T-helper 2 cell treated with Interferon-gamma antibody and Interleukin-4, amounts not matched to agents 5 μg/mL and 100 μg/mL, for 36 hours (primary cell): ENCODE measurements around the gene CA12.
"Not testable (repeated sequence)": the region's sequence is repeated elsewhere in the genome, so short reads cannot be mapped to it uniquely, and the experiment has no call there.

Experiments used
- DNase-seq: peaks from one replicate; pipeline ENCODE4 v3.0.0; 2021; ENCODE audit warnings: low spot score
- H3K27ac Mint-ChIP-seq: one replicate; pipeline ENCODE4 v1.8.0; 2021; ENCODE audit warnings: mild to moderate bottlenecking, mixed read lengths
- H3K27me3 Mint-ChIP-seq: one replicate; pipeline ENCODE4 v1.8.0; 2021; ENCODE audit warnings: low read depth, mixed read lengths
- H3K36me3 Mint-ChIP-seq: one replicate; pipeline ENCODE4 v1.8.0; 2021; ENCODE audit warnings: low read depth, mixed read lengths
- H3K4me1 Mint-ChIP-seq: one replicate; pipeline ENCODE4 v1.8.0; 2021; ENCODE audit warnings: low read depth, mixed read lengths
- H3K4me3 Mint-ChIP-seq: one replicate; pipeline ENCODE4 v1.8.0; 2022; ENCODE audit warnings: mild to moderate bottlenecking, moderate library complexity, mixed read lengths
- H3K9me3 Mint-ChIP-seq: one replicate; pipeline ENCODE4 v1.8.0; 2021; ENCODE audit warnings: mixed read lengths

The CA12 gene

GRCh38 chr15:63337046-63337445 lies 44.6 kb downstream of the CA12 start:
- Mint-ChIP-seq H3K9me3 (no peaks in the 10 kb centered on the region), H3K27me3 (no peaks in the 10 kb centered on the region), H3K4me1 (no peaks in the 10 kb centered on the region), H3K36me3 (no peaks in the 10 kb centered on the region), H3K27ac (no peak overlapping the region), H3K4me3 (no peak overlapping the region)
- no peak for DNase-seq

- no peak for DNase-seq
- no peaks in the 10 kb centered on the region for H3K9me3 Mint-ChIP-seq
- H3K4me1 Mint-ChIP-seq, result no peaks in the 10 kb centered on the region
- no peak overlapping the region for H3K27ac Mint-ChIP-seq
- no peaks in the 10 kb centered on the region for H3K27me3 Mint-ChIP-seq
- no peak overlapping the region for H3K4me3 Mint-ChIP-seq
- no peaks in the 10 kb centered on the region for H3K36me3 Mint-ChIP-seq
These were observed 46.0 kb downstream of the CA12 start for GRCh38 chr15:63335543-63336240.

DNA sequence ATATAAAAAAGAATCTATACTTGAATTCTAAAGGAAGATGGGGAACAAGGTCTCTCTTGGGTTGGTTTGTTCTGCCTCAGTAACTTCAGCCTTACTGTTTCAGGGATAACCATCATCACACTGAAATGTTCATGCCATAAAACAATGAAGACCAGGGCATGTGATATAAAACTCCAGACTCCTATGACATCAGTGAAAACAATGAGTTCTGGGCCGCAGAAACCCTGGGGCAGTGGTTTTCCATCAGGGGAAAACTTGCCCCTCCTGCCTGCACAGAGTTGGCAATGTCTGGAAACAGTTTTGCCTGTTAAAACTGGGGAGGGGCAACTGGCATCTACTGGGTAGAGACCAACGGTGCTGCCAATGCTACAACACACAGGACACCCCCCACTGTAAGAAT lies 46.8 kb downstream of the CA12 start:
- Mint-ChIP-seq H3K9me3 (no peaks in the 10 kb centered on the region), H3K27me3 (no peaks in the 10 kb centered on the region), H3K4me3 (no peak overlapping the region), H3K36me3 (no peaks in the 10 kb centered on the region), H3K27ac (no peak overlapping the region), H3K4me1 (no peaks in the 10 kb centered on the region)
- DNase-seq, result no peak

DNA sequence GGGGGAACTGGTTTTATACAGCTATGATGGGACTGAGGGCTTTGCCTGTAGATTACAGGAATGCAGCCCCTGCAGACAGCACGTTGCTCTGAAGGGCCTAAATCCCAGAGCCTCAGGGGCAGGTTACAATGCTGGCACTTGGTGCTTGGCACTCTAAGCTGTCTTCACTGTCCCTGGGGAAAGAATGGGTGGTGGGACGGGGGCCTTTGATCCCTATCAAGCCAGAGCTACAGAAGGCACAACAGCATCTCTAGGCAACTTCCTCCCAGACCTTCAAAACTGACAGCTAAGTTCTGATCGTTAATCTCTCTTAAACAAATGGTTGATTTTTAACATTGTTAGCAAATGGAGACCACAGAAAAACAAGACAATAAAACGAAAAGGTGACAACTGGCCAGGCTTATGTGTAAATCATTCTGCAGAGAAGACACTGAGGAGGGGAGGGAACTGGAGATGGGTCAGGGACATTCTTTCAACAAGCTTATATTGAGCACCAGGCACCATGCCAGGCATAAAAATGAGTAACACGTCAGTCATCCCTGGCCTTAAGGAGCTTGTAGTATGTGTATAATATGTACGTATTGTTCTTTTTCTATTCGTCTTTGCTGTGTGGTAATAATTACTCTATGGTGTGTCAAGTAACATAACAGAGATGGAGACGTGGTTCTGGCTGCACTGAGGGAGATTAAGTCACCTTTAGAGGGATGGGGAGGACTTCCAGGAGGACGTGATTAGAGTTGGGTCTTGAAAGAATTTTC lies 49.1 kb downstream of the CA12 start:
- Mint-ChIP-seq H3K27ac (no peak overlapping the region), H3K4me1 (no peaks in the 10 kb centered on the region), H3K9me3 (no peaks in the 10 kb centered on the region), H3K36me3 (no peaks in the 10 kb centered on the region), H3K27me3 (no peaks in the 10 kb centered on the region), H3K4me3 (no peak overlapping the region)
- no peak for DNase-seq

GRCh38 chr15:63331456-63331855 lies 50.2 kb downstream of the CA12 start:
- no peaks in the 10 kb centered on the region for H3K36me3 Mint-ChIP-seq
- no peaks in the 10 kb centered on the region for H3K9me3 Mint-ChIP-seq
- H3K27ac Mint-ChIP-seq, result no peak overlapping the region
- no peaks in the 10 kb centered on the region for H3K27me3 Mint-ChIP-seq
- peak; percentile 21 for DNase-seq
- no peak overlapping the region for H3K4me3 Mint-ChIP-seq
- no peaks in the 10 kb centered on the region for H3K4me1 Mint-ChIP-seq

- no peaks in the 10 kb centered on the region for H3K9me3 Mint-ChIP-seq
- H3K27me3 Mint-ChIP-seq, result no peaks in the 10 kb centered on the region
- H3K36me3 Mint-ChIP-seq, result no peaks in the 10 kb centered on the region
- DNase-seq, result no peak
- H3K27ac Mint-ChIP-seq, result no peak overlapping the region
- H3K4me3 Mint-ChIP-seq, result no peak overlapping the region
- no peaks in the 10 kb centered on the region for H3K4me1 Mint-ChIP-seq
These were observed 50.7 kb downstream of the CA12 start for GRCh38 chr15:63330926-63331325.

DNA sequence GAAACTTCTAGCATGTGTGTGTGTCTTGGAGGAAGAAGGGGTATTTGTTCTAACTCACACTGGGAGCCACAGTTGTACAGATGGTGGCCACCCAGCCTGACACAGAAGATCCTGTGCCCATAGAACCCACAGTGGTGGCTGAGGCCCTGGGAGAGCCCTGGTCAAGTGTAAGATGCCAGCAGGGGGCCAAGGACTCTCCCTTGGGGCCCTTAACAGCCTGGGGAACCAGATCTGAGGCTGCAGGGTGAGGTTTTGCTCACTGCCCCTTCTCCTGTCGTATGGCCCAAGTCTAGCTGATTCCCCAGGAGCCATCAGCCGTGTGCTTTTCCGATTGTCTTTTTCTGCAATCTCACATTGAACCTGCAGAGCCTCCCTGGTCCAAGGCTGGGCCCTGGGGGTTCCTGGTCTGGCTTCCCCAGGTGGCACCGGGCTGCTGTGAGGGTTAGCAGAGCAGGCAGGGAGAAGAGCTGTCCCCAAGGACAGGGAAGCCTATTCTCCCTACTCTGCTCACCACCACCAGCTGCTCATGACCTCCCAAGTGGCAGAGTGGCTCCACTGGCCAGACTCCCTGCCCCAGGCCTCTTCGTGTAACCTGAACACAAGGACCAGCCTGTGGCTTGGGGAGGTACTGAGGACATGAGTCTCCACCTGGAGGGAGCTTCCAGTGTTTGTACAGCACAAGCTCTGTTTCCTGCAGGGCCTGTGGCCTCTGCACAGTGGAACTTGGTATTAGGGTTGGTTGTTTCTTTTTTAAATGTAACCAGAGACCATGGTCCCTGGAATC lies 51.9 kb downstream of the CA12 start:
- Mint-ChIP-seq H3K4me1 (no peaks in the 10 kb centered on the region), H3K36me3 (no peaks in the 10 kb centered on the region), H3K27ac (no peak overlapping the region), H3K27me3 (no peaks in the 10 kb centered on the region), H3K9me3 (no peaks in the 10 kb centered on the region), H3K4me3 (no peak overlapping the region)
- no peak for DNase-seq

- no peak for DNase-seq
- H3K4me1 Mint-ChIP-seq, result no peaks in the 10 kb centered on the region
- no peaks in the 10 kb centered on the region for H3K9me3 Mint-ChIP-seq
- no peak overlapping the region for H3K4me3 Mint-ChIP-seq
- no peaks in the 10 kb centered on the region for H3K27me3 Mint-ChIP-seq
- H3K36me3 Mint-ChIP-seq, result no peaks in the 10 kb centered on the region
- H3K27ac Mint-ChIP-seq, result no peak overlapping the region
These were observed 53.8 kb downstream of the CA12 start for GRCh38 chr15:63327648-63328421.

GRCh38 chr15:63324770-63325169 lies 56.9 kb downstream of the CA12 start:
- no peaks in the 10 kb centered on the region for H3K9me3 Mint-ChIP-seq
- no peak for DNase-seq
- no peaks in the 10 kb centered on the region for H3K27me3 Mint-ChIP-seq
- H3K27ac Mint-ChIP-seq, result no peak overlapping the region
- no peaks in the 10 kb centered on the region for H3K36me3 Mint-ChIP-seq
- no peaks in the 10 kb centered on the region for H3K4me1 Mint-ChIP-seq
- no peak overlapping the region for H3K4me3 Mint-ChIP-seq

DNA sequence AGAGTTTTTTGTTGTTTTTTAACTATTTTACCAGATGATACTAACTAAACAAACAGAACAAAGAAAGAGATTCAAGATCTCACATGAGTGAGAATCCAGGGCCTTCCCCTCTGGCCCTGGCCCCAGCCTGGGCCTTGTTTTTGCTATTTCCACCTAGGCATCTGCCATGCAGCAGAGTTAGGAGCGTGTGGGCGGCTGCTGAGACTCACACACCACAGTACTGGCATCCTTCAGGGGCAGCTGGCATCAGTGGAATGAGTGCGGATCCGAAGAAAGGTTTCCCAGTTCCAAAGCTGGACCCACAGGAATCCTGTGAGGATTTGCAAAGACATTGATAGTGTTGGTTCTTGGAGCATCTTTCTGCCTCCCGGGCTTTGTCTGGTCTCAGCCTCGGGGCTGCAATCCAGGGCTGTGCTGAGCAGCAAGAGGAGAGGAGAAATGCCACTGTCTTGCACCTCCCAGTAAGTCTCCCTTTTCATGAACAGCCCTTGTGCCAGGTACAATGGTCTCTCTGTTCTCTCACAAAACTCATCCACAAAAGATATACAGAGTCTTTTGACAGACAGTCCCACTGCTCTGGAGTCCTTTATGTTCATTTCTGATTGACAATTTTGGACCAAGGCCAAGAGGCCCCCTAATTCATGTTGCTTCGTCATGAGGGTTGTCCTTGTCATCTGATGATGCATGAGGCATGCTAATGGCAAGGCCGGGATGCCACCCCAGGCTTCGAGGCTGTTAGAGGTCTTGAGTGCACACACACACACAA lies 57.7 kb downstream of the CA12 start:
- DNase-seq, result no peak
- Mint-ChIP-seq H3K36me3 (no peaks in the 10 kb centered on the region), H3K9me3 (no peaks in the 10 kb centered on the region), H3K27ac (no peak overlapping the region), H3K4me3 (no peak overlapping the region), H3K27me3 (no peaks in the 10 kb centered on the region), H3K4me1 (no peaks in the 10 kb centered on the region)

DNA sequence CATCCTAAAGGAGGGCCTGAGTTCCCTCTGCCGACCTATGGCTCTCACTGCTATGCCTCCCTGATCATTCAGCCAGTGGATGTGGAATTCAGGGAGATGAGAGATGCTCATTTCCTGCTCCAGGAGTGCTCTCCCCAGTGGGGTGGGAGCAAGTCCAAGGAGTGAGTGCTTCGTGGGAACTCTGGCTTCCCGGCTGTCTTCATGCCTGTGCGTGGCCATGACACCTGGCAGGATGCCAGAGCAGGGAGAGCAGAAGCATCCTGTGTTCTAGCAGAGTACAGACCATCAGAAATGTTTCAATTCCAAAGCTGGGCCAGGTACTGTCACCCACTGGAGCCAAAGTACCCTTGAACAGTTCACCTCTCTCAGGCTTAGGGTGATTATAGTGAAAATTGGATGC lies 59.1 kb downstream of the CA12 start:
- Mint-ChIP-seq H3K36me3 (no peaks in the 10 kb centered on the region), H3K4me3 (no peak overlapping the region), H3K27me3 (peaks cover 4% of the 10 kb centered on the region), H3K9me3 (no peaks in the 10 kb centered on the region), H3K27ac (no peak overlapping the region), H3K4me1 (no peaks in the 10 kb centered on the region)
- DNase-seq, result no peak

DNA sequence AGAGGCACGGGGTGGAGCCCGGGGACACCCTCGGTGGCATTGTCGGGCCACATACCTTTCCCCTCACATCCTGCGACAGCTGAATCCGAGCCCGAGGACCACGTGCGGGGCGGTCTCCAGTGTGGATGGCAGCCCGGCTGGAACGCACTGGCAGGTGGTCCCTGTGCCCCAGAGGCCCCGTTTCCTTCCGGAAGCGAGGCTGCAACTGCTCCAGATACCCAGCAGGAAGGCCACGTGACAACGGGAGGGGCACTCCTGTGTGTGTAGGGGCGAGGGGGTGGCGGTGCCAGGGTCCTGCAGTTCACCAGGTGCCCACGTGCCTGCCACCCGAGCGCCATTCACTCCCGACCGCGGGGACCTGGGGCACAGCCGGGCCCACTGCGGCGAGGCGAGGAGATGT lies 60.2 kb downstream of the CA12 start:
- Mint-ChIP-seq H3K9me3 (no peaks in the 10 kb centered on the region), H3K27ac (no peak overlapping the region), H3K27me3 (peaks cover 7% of the 10 kb centered on the region), H3K4me3 (no peak overlapping the region), H3K4me1 (no peaks in the 10 kb centered on the region), H3K36me3 (no peaks in the 10 kb centered on the region)
- no peak for DNase-seq

GRCh38 chr15:63320981-63321380 lies 60.7 kb downstream of the CA12 start:
- not testable (repeated sequence) for H3K36me3 Mint-ChIP-seq, H3K4me1 Mint-ChIP-seq, DNase-seq, H3K27me3 Mint-ChIP-seq, H3K9me3 Mint-ChIP-seq, H3K4me3 Mint-ChIP-seq, H3K27ac Mint-ChIP-seq
